B cell (primary cell): ENCODE measurements around the gene LTBP3. TPM values are rescaled to one million over a fixed set of nuclear protein-coding genes. Genes with fewer than 3 reads are reported as not detected.
A peak's percentile ranks its signal among the peaks of the same experiment; 100 is the strongest.

Experiments used
- ATAC-seq: fragments of 200-7000 bp; cut with Tn5 transposase; one replicate; pipeline ENCODE4 v1.10.0; 2021; ENCODE audit warnings: low read depth, mild to moderate bottlenecking, moderate number of reproducible peaks, moderate library complexity
- CTCF ChIA-PET: fragments of 350-600 bp; sonication (Branson Sonifier 250); formaldehyde crosslinking; loops from one replicate; lab custom pipeline; 2021; ENCODE audit warnings: antibody characterized with exemption, inconsistent platforms; lab: Charles Lee
- POLR2A ChIA-PET: fragments of 350-600 bp; sonication (Branson Sonifier 250); formaldehyde crosslinking; loops from one replicate; lab custom pipeline; 2021; ENCODE audit warnings: antibody characterized with exemption; lab: Charles Lee
- DNase-seq: peaks from one replicate; pipeline ENCODE4 v3.0.0; 2013
- H2AFZ ChIP-seq: 2 replicates; pipeline ENCODE4 v1.6.1; 2012; ENCODE audit warnings: mild to moderate bottlenecking, low read depth, low read length; ENCODE audit not compliant: insufficient read depth, poor library complexity, severe bottlenecking
- H3K27ac ChIP-seq, 2 donors: 1 replicate in 1 of 2; 2 replicates in 1 of 2; pipeline ENCODE4 v1.5.1; 2012 to 2013; ENCODE audit warnings: low read length in 2 of 2, mild to moderate bottlenecking in 2 of 2, moderate library complexity in 1 of 2
- H3K27me3 ChIP-seq, 4 experiments: fragments of 200-600 bp in 1 of 4; sonication (generic) in 1 of 4; replicated peaks in 1 of 4; 1 replicate in 2 of 4; 2 replicates in 2 of 4; pipeline versions ENCODE4 v1.6.1 to v1.7.0; 2013 to 2016; ENCODE audit warnings: low read length in 3 of 4, mild to moderate bottlenecking in 2 of 4, mixed read lengths in 1 of 4, moderate library complexity in 1 of 4; ENCODE audit not compliant: insufficient read depth in 4 of 4, control insufficient read depth in 3 of 4; ENCODE audit errors: control extremely low read depth in 1 of 4
- H3K36me3 ChIP-seq, 2 experiments: replicated peaks in 1 of 2; 1 replicate in 1 of 2; 2 replicates in 1 of 2; pipeline versions ENCODE4 v1.6.1 to v1.7.1; 2013; ENCODE audit warnings: low read length in 1 of 2; ENCODE audit not compliant: insufficient read depth in 2 of 2, control insufficient read depth in 1 of 2; ENCODE audit errors: control extremely low read depth in 1 of 2, extremely low read depth in 1 of 2
- H3K4me1 ChIP-seq, 2 donors: fragments of 200-600 bp in 1 of 2; sonication (generic) in 1 of 2; 1 replicate in 1 of 2; 2 replicates in 1 of 2; pipeline versions ENCODE4 v1.5.1 to v1.6.1; 2013 to 2017; ENCODE audit warnings: low read length in 2 of 2; ENCODE audit not compliant: control insufficient read depth in 2 of 2, insufficient read depth in 2 of 2
- H3K4me2 ChIP-seq: replicated peaks from 2 replicates; pipeline ENCODE3; 2012; ENCODE audit warnings: mild to moderate bottlenecking, low read depth, low read length; ENCODE audit not compliant: poor library complexity, severe bottlenecking
- H3K4me3 ChIP-seq, 5 experiments: fragments of 200-600 bp in 1 of 5; sonication (generic) in 1 of 5; 1 replicate in 3 of 5; 2 replicates in 2 of 5; pipeline versions ENCODE4 v1.5.1 to v1.7.0; 2011 to 2016; ENCODE audit warnings: low read length in 4 of 5, mild to moderate bottlenecking in 4 of 5, low read depth in 2 of 5, control low read depth in 1 of 5, moderate library complexity in 1 of 5; ENCODE audit not compliant: insufficient read depth in 1 of 5; ENCODE audit errors: control extremely low read depth in 1 of 5, extremely low read depth in 1 of 5
- H3K79me2 ChIP-seq: fragments of 200-600 bp; sonication (generic); one replicate; pipeline ENCODE4 v1.6.0; 2016; ENCODE audit warnings: low read length; ENCODE audit not compliant: control insufficient read depth, insufficient read depth
- H3K9ac ChIP-seq: fragments of 200-600 bp; sonication (generic); 2 replicates; pipeline ENCODE4 v1.6.1; 2017; ENCODE audit warnings: mild to moderate bottlenecking, low read length, moderate library complexity
- H3K9me3 ChIP-seq, 3 donors: one replicate each; pipeline versions ENCODE4 v1.6.1 to v1.7.1; 2013; ENCODE audit warnings: low read length in 2 of 3; ENCODE audit not compliant: control insufficient read depth in 2 of 3, insufficient read depth in 1 of 3; ENCODE audit errors: control extremely low read depth in 1 of 3
- H4K20me1 ChIP-seq: 2 replicates; pipeline ENCODE4 v1.6.0; 2012; ENCODE audit warnings: mild to moderate bottlenecking, low read length; ENCODE audit not compliant: insufficient read depth, control insufficient read depth, poor library complexity, severe bottlenecking
- H3K27ac Mint-ChIP-seq: one replicate; pipeline ENCODE4 v1.8.0; 2021; ENCODE audit warnings: mixed read lengths
- H3K27me3 Mint-ChIP-seq: one replicate; pipeline ENCODE4 v1.8.0; 2021; ENCODE audit warnings: mixed read lengths
- H3K4me1 Mint-ChIP-seq: one replicate; pipeline ENCODE4 v1.8.0; 2021; ENCODE audit warnings: mixed read lengths
- H3K4me3 Mint-ChIP-seq: one replicate; pipeline ENCODE4 v1.8.0; 2021; ENCODE audit warnings: mixed read lengths
- H3K9me3 Mint-ChIP-seq: one replicate; pipeline ENCODE4 v1.8.0; 2022; ENCODE audit warnings: mixed read lengths; ENCODE audit not compliant: insufficient read depth
- CTCF ChIP-seq: fragments of 200-600 bp; IDR thresholded peaks from one replicate; pipeline ENCODE4 v1.8.0; 2022; ENCODE audit warnings: antibody characterized with exemption, mild to moderate bottlenecking
- EZH2 ChIP-seq: IDR thresholded peaks from 2 replicates; pipeline ENCODE4 v1.6.1; 2012; ENCODE audit warnings: borderline replicate concordance, low read depth, mild to moderate bottlenecking, moderate library complexity, low read length; ENCODE audit not compliant: insufficient read depth, poor library complexity, severe bottlenecking
- WGBS: methylation state at CpG from one replicate; pipeline ENCODE4 v1.1.5; 2013; ENCODE audit warnings: missing lambda C conversion rate; ENCODE audit not compliant: insufficient coverage; 5-methylcytosine and 5-hydroxymethylcytosine counted together
- intact Hi-C: fragments of 100-400 bp; cut with micrococcal nuclease; formaldehyde crosslinking; loops from one replicate; pipeline ENCODE4 v1.10.0; 2022
- polyA plus RNA-seq: library from polyadenylated mRNA; depleted of rRNA; stranded (reverse); fragments of >200 nt; gene quantifications from 2 replicates; pipeline ENCODE4 v1.2.3, GENCODE V29; 2012
- total RNA-seq, 2 donors: library from RNA; stranded (reverse); fragments of 120-200 nt in 1 of 2; gene quantifications; 1 replicate in 1 of 2; 2 replicates in 1 of 2; pipeline versions ENCODE4 v1.2.3 to v1.2.4, GENCODE V29; 2013 to 2022

LTBP3 gene
- total and polyA plus RNA-seq, 2 donors (not counting 1 experiment from before 2014, with no cell fraction given), result 65.1 to 69.0 TPM

GRCh38 chr11:65505466-65506289 is 52.5 kb downstream of the LTBP3 start:
- Histone ChIP-seq H3K4me2 (peak overlapping the region; percentile 97), H3K79me2 (peaks cover 55% of the 10 kb centered on the region), H3K9me3 (no peaks in the 10 kb centered on the region), H3K4me3 (peak overlapping the region; percentile 76 to 100 (median 93)), H4K20me1 (peaks cover 66% of the 10 kb centered on the region), H3K4me1 (peaks cover 45 to 53% of the 10 kb centered on the region in 2 donors), H2AFZ (no peak overlapping the region), H3K27me3 (no peaks in the 10 kb centered on the region), H3K27ac (peak overlapping the region; percentile 65 to 99), H3K36me3 (peaks cover 1 to 58% of the 10 kb centered on the region in 2 experiments), H3K9ac (peak overlapping the region; percentile 97)
- Mint-ChIP-seq H3K9me3 (no peaks in the 10 kb centered on the region), H3K27me3 (no peaks in the 10 kb centered on the region), H3K4me3 (no peak overlapping the region), H3K27ac (peak overlapping the region; percentile 78), H3K4me1 (peaks cover 55% of the 10 kb centered on the region)
- DNase-seq (peak; percentile 46), ATAC-seq (no peak)
- ChIA-PET CTCF (interaction anchor here (0.6 to 17.5 kb wide), 14 partner anchors 6 to 231 kb away, joined by 3 to 541 read pairs (median 6); partner anchors contain the start of genes FRMD8, MALAT1, NEAT1 and SLC25A45), POLR2A (interaction anchor here (0.5 to 20.7 kb wide), 26 partner anchors 8 to 176 kb away, joined by 3 to 1159 read pairs (median 4); partner anchors contain the start of genes MALAT1, NEAT1 and SLC25A45)
- intact Hi-C loops, result no loop called here
- no peak for TF ChIP-seq CTCF
- TF ChIP-seq EZH2, result no peak
- 80% methylated on average over 3 of the region's 12 CpGs for WGBS
